K562 (cell line): ENCODE measurements around the gene POFUT2. TPM values are rescaled to one million over a fixed set of nuclear protein-coding genes. Genes with fewer than 3 reads are reported as not detected.

Source experiments
- ATAC-seq: fragments of 200-7000 bp; cut with Tn5 transposase; 3 replicates; pipeline ENCODE4 v1.9.1; 2020; ENCODE audit warnings: moderate library complexity
- BruUV-seq: library from RNA; stranded (reverse); fragments of 400-500 nt; replicated peaks from 2 replicates; lab custom pipeline; 2021; lab: Mats Ljungman, UMichigan
- CTCF ChIA-PET: fragments of 300-600 bp; formaldehyde crosslinking; extraction: SDS; loops from one replicate; lab custom pipeline; 2021; ENCODE audit warnings: low intra/inter-chr PET ratio; lab: Yijun Ruan, JAX
- POLR2A ChIA-PET: fragments of 300-600, 350-650 bp; sonication (Branson Sonifier 250); formaldehyde crosslinking; extraction: SDS; loops from one replicate; lab custom pipeline; 2021; ENCODE audit warnings: antibody characterized with exemption, inconsistent platforms; lab: Yijun Ruan, JAX
- DNase-seq, 4 experiments: peaks; one replicate each; pipeline versions ENCODE4 v3.0.0 to v3.0.0-alpha.2; 2011 to 2018; ENCODE audit warnings: low spot score in 3 of 4, mixed read lengths in 3 of 4; ENCODE audit errors: extremely low read depth in 1 of 4
- FAIRE-seq: peaks from 2 replicates; lab custom pipeline; 2011; peaks lifted over from hg19 to GRCh38; lab: Jason Lieb, UNC
- H2AFZ ChIP-seq: 2 replicates; pipeline ENCODE4 v1.6.0; 2011; ENCODE audit warnings: low read depth, low read length, control low read depth, inconsistent platforms
- H3K27ac ChIP-seq: fragments of 200-600 bp; 3 replicates; pipeline ENCODE4 v1.8.0; 2011; ENCODE audit warnings: low read depth, mild to moderate bottlenecking, control low read depth, inconsistent platforms, low read length, moderate library complexity, mixed read lengths; ENCODE audit errors: extremely low read depth
- H3K27me3 ChIP-seq, 2 experiments: fragments of 300-600 bp in 1 of 2; 2 replicates in 1 of 2; 3 replicates in 1 of 2; pipeline versions ENCODE4 v1.6.0 to v1.8.0; 2011; ENCODE audit warnings: inconsistent platforms in 2 of 2, low read length in 2 of 2, mild to moderate bottlenecking in 1 of 2, mixed read lengths in 1 of 2, moderate library complexity in 1 of 2; ENCODE audit not compliant: control insufficient read depth in 2 of 2, insufficient read depth in 2 of 2
- H3K36me3 ChIP-seq: fragments of 300-600 bp; 3 replicates; pipeline ENCODE4 v1.8.0; 2011; ENCODE audit warnings: mild to moderate bottlenecking, low read length, inconsistent platforms; ENCODE audit not compliant: control insufficient read depth, insufficient read depth
- H3K4me1 ChIP-seq, 2 experiments: fragments of 200-600 bp in 1 of 2; replicated peaks in 1 of 2; 2 replicates in 1 of 2; 3 replicates in 1 of 2; pipeline versions ENCODE4 v1.5.1 to v1.8.0; 2011; ENCODE audit warnings: inconsistent platforms in 2 of 2, low read length in 2 of 2, mild to moderate bottlenecking in 1 of 2, mixed read lengths in 1 of 2, moderate library complexity in 1 of 2; ENCODE audit not compliant: control insufficient read depth in 2 of 2, insufficient read depth in 2 of 2
- H3K4me2 ChIP-seq: 2 replicates; pipeline ENCODE4 v1.6.1; 2011; ENCODE audit warnings: low read length, control low read depth, inconsistent platforms, mixed read lengths; ENCODE audit not compliant: insufficient read depth
- H3K4me3 ChIP-seq: fragments of 200-600 bp; sonication (generic), shearing (Covaris generic); 2 replicates; pipeline ENCODE4 v1.5.1; 2016; ENCODE audit warnings: control low read depth, inconsistent platforms
- H3K79me2 ChIP-seq: fragments of 200-600 bp; 3 replicates; pipeline ENCODE4 v1.8.0; 2011; ENCODE audit warnings: low read length, inconsistent platforms; ENCODE audit not compliant: control insufficient read depth, insufficient read depth
- H3K9ac ChIP-seq, 2 experiments: 2 replicates each; pipeline versions ENCODE4 v1.6.0 to v1.6.1; 2011; ENCODE audit warnings: low read depth in 2 of 2, low read length in 2 of 2, control low read depth in 1 of 2, inconsistent platforms in 1 of 2, mild to moderate bottlenecking in 1 of 2, mixed read lengths in 1 of 2; ENCODE audit not compliant: insufficient read depth in 1 of 2
- H3K9me1 ChIP-seq: one replicate; pipeline ENCODE4 v1.6.0; 2011; ENCODE audit warnings: inconsistent platforms, mild to moderate bottlenecking, low read length, moderate library complexity; ENCODE audit not compliant: control insufficient read depth, insufficient read depth
- H3K9me3 ChIP-seq: replicated peaks from 2 replicates; pipeline ENCODE4 v1.5.1; 2011; ENCODE audit warnings: low read depth, low read length, inconsistent platforms; ENCODE audit not compliant: control insufficient read depth, insufficient read depth
- H4K20me1 ChIP-seq: replicated peaks from 2 replicates; pipeline ENCODE4 v1.6.1; 2011; ENCODE audit warnings: low read length, inconsistent platforms, mixed read lengths; ENCODE audit not compliant: control insufficient read depth, insufficient read depth
- IRF2 ChIP-seq: sonication (generic); formaldehyde crosslinking; IDR thresholded peaks from 2 replicates; pipeline ENCODE4 v1.8.1; 2022; ENCODE audit warnings: mild to moderate bottlenecking, missing genetic modification reagents
- KAT8 ChIP-seq: fragments of 450-650 bp; IDR thresholded peaks from 2 replicates; pipeline ENCODE4 v1.6.1; 2016; ENCODE audit warnings: low read depth, mild to moderate bottlenecking
- MIER1 ChIP-seq: fragments of 450-650 bp; IDR thresholded peaks from 2 replicates; pipeline ENCODE4 v1.6.1; 2016; ENCODE audit warnings: antibody characterized with exemption, mild to moderate bottlenecking, low read depth
- RERE ChIP-seq: sonication (generic); formaldehyde crosslinking; IDR thresholded peaks from 2 replicates; pipeline ENCODE4 v1.8.0; 2023; ENCODE audit warnings: missing genetic modification reagents, mild to moderate bottlenecking, borderline replicate concordance
- ZC3H4 ChIP-seq: sonication (generic); formaldehyde crosslinking; IDR thresholded peaks from 2 replicates; pipeline ENCODE4 v1.9.0; 2021; ENCODE audit warnings: missing genetic modification reagents, borderline replicate concordance
- ZNF696 ChIP-seq: fragments of 250-450 bp; sonication (Bioruptor Pico); conservative IDR thresholded peaks from 2 replicates; pipeline ENCODE4 v1.4.0; 2020; ENCODE audit warnings: mild to moderate bottlenecking, moderate library complexity
- ZNF764 ChIP-seq: fragments of 250-450 bp; sonication (Bioruptor Pico); IDR thresholded peaks from 2 replicates; pipeline ENCODE4 v1.4.0; 2020; ENCODE audit warnings: low read depth, mild to moderate bottlenecking, moderate library complexity
- WGBS: fragments of 100-300 bp; shearing (Covaris generic); methylation state at CpG from one replicate; pipeline ENCODE4 v1.1.6; 2016; ENCODE audit warnings: low coverage, mixed read lengths; ENCODE audit not compliant: insufficient coverage; ENCODE audit errors: missing lambda C conversion rate; 5-methylcytosine and 5-hydroxymethylcytosine counted together
- in situ Hi-C: fragments of 300-500 bp; cut with MboI; formaldehyde crosslinking; loops from 4 replicates; pipeline ENCODE4 v1.15.0; 2018; ENCODE audit warnings: inconsistent platforms, mixed read lengths
- intact Hi-C: fragments of 100-400 bp; cut with micrococcal nuclease; formaldehyde crosslinking; loops from 2 replicates; pipeline ENCODE4 v1.14.2; 2022
- polyA plus RNA-seq, 8 experiments: library from polyadenylated mRNA; depleted of rRNA in 4 of 8; stranded (reverse) in 5 of 8; unstranded in 3 of 8; fragments of >200 nt; fragmentation: Nextera tagmentation in 2 of 8; fragmentation: Illumina TruSeq in 1 of 8; extraction: Ambion mirVana in 2 of 8; extraction: Trizol in 1 of 8; gene quantifications; 2 replicates each; pipeline versions ENCODE4 v1.2.1 to v1.2.3, GENCODE V29; 2011 to 2014; ENCODE audit warnings: inconsistent platforms in 1 of 8, missing spikeins in 1 of 8
- total RNA-seq, 7 experiments: library from RNA; depleted of rRNA in 6 of 7; stranded (reverse); fragments of >200 nt in 6 of 7; fragmentation: Illumina TruSeq in 2 of 7; extraction: Trizol in 2 of 7; gene quantifications; 2 replicates each; pipeline versions ENCODE4 v1.2.1 to v1.2.3, GENCODE V29; 2011 to 2021; ENCODE audit warnings: low replicate concordance in 1 of 7
- TF ChIP-seq, protein P1 (sequence below): fragments of 450-650 bp; formaldehyde crosslinking; IDR thresholded peaks from 2 replicates; pipeline ENCODE4 v1.4.0; 2022; ENCODE audit warnings: mild to moderate bottlenecking, moderate library complexity

The POFUT2 gene
- total and polyA plus RNA-seq, 9 of the 15 experiments (the other 6 are each of a cell fraction or from before 2014, with no cell fraction given): 1.1 to 24.2 (median 11.0) TPM

GRCh38 chr21:45318146-45318555 lies 30.5 kb upstream of the POFUT2 start:
- H3K4me1 ChIP-seq: peaks cover 4 to 51% of the 10 kb centered on the region in 2 experiments; a peak in 4 of 5 replicates
- in situ Hi-C loops (no loop called here), intact Hi-C loops (no loop called here)
- no peak overlapping the region for H3K27ac ChIP-seq
- H3K9me3 ChIP-seq: no peaks in the 10 kb centered on the region
- ATAC-seq (no peak), FAIRE-seq (no peak)
- H3K4me3 ChIP-seq: no peak overlapping the region
- peaks cover 10 to 20% of the 10 kb centered on the region in 2 experiments; a peak in 4 of 5 replicates for H3K27me3 ChIP-seq
- no peaks in the 10 kb centered on the region for H3K79me2 ChIP-seq
- H4K20me1 ChIP-seq: peaks cover 18% of the 10 kb centered on the region
- H3K4me2 ChIP-seq: no peak overlapping the region
- peak overlapping the region in 1 of 2 experiments; percentile 73; a peak in 2 of 4 replicates for H3K9ac ChIP-seq
- H3K36me3 ChIP-seq: no peaks in the 10 kb centered on the region
- H2AFZ ChIP-seq: no peak overlapping the region
- no peaks in the 10 kb centered on the region for H3K9me1 ChIP-seq
- TF ChIP-seq, protein P1, sequence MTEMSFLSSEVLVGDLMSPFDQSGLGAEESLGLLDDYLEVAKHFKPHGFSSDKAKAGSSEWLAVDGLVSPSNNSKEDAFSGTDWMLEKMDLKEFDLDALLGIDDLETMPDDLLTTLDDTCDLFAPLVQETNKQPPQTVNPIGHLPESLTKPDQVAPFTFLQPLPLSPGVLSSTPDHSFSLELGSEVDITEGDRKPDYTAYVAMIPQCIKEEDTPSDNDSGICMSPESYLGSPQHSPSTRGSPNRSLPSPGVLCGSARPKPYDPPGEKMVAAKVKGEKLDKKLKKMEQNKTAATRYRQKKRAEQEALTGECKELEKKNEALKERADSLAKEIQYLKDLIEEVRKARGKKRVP (CRISPR knock-in tag): no peak
- TF ChIP-seq KAT8: no peak
- no peak for TF ChIP-seq ZNF696 (CRISPR knock-in tag)
- no peak for TF ChIP-seq ZC3H4 (CRISPR knock-in tag)
- TF ChIP-seq IRF2: no peak
- no peak for TF ChIP-seq RERE (CRISPR knock-in tag)
- no peak for TF ChIP-seq MIER1
- TF ChIP-seq ZNF764: no peak
- TF ChIP-seq, all 486 proteins: peak for 0
- ChIA-PET POLR2A (interaction anchor here (1.3 kb wide), 1 partner anchor 9 kb away, joined by 3 read pairs; no protein-coding TSS in a partner anchor), CTCF (no interaction called here)
- WGBS: 23% methylated on average over 5 of the region's 7 CpGs
- BruUV-seq: no TSS peak
- no peak for DNase-seq
